Lower leg skin (tissue), 3 donors: Measurements from ENCODE around the gene S100A16.

Source experiments
- POLR2A ChIP-seq, 2 donors: fragments of 450-650 bp; IDR thresholded peaks; one replicate each; pipeline ENCODE4 v1.6.1; 2016 to 2017; ENCODE audit warnings: antibody characterized with exemption in 2 of 2, mild to moderate bottlenecking in 1 of 2, moderate library complexity in 1 of 2
- TF ChIP-seq, protein P1 (sequence below), 3 donors: fragments of 450-650 bp; IDR thresholded peaks; one replicate each; pipeline ENCODE4 v1.5.1; 2016; ENCODE audit warnings: antibody characterized with exemption in 3 of 3, mild to moderate bottlenecking in 3 of 3, moderate library complexity in 2 of 3

GRCh38 chr1:153560771-153561465 lies 52.0 kb downstream of the S100A16 start:
- TF ChIP-seq, protein P1, sequence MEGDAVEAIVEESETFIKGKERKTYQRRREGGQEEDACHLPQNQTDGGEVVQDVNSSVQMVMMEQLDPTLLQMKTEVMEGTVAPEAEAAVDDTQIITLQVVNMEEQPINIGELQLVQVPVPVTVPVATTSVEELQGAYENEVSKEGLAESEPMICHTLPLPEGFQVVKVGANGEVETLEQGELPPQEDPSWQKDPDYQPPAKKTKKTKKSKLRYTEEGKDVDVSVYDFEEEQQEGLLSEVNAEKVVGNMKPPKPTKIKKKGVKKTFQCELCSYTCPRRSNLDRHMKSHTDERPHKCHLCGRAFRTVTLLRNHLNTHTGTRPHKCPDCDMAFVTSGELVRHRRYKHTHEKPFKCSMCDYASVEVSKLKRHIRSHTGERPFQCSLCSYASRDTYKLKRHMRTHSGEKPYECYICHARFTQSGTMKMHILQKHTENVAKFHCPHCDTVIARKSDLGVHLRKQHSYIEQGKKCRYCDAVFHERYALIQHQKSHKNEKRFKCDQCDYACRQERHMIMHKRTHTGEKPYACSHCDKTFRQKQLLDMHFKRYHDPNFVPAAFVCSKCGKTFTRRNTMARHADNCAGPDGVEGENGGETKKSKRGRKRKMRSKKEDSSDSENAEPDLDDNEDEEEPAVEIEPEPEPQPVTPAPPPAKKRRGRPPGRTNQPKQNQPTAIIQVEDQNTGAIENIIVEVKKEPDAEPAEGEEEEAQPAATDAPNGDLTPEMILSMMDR (IDR thresholded peaks at IDR 0.05) = no peak
- no peak for TF ChIP-seq POLR2A (IDR thresholded peaks at IDR 0.05)
